HT-29 (cell line): ENCODE data around the gene DRC7. TPM values are rescaled to one million over a fixed set of nuclear protein-coding genes. Genes with fewer than 3 reads are reported as not detected.

Experiments used
- DNase-seq: peaks from one replicate; pipeline ENCODE4 v3.0.0-alpha.2; 2015; ENCODE audit warnings: low spot score
- total RNA-seq: library from RNA; depleted of rRNA; stranded (reverse); fragments of >200 nt; shearing (Covaris generic); gene quantifications from 2 replicates; pipeline ENCODE4 v1.2.3, GENCODE V29; 2014

The DRC7 gene
- total RNA-seq, 1 experiment from 2014 or later, result not detected

GRCh38 chr16:57675741-57676551 is 18.7 kb upstream of the DRC7 start:
- no peak for DNase-seq

DNA sequence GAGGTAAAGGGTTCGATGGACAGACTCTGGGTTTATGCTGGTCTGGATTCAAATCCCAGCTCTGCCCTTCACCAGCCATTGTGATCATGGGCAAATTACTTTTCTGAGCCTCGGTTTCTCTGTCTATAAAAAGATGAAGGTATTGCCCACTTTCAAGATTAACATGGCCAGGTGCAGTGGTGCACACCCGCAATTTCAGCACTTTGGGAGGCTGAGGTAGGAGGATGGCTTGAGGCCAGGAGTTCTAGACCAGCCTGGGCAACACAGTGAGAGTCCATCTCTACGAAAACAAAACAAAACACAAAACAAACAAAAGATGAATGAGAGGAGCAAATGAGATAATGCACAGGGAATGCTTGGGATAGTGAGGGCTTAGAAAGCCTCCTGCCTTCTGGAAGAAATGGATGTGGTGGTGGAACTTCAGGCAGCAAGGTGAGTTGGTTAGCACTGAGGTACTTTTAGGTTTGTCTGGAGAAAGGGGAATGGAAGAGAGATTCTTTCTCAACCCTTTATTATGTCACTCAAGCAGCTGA is 18.0 kb upstream of the DRC7 start:
- DNase-seq, result no peak

DNA sequence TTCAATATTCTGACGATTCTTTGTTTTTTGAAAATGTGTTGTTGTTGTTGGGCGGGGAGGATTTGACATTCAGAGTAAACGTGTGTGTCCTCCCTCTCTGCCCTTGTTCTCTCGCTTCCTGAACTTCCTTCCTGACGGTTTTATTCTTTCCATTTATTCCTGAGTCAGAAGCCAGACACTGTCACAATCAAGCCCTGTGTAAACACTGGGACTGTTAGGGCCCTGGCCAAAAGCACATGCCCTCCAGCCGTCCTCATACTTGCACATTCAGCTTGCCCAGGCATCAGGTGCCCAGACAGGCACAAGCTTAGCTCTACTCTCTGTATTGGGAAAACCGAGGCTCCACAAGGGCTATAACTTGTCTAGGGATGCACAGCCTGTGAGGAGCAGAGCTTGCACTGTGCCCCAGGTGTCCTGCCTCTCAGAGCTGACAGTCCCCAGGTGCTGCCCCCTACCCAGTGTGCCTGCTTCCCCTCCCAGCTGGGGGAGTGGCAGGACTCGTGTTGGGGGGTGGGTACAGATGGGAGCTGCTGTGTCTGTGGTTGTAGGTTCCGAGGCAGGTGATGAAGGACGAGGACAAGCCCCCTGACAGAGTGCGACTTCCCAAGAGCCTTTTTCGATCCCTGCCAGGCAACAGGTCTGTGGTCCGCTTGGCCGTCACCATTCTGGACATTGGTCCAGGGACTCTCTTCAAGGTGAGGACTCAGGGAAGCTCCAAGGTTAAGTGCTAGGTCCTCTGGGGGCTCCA is 16.8 kb upstream of the DRC7 start:
- no peak for DNase-seq

GRCh38 chr16:57679016-57679415 is 15.6 kb upstream of the DRC7 start:
- no peak for DNase-seq

DNA sequence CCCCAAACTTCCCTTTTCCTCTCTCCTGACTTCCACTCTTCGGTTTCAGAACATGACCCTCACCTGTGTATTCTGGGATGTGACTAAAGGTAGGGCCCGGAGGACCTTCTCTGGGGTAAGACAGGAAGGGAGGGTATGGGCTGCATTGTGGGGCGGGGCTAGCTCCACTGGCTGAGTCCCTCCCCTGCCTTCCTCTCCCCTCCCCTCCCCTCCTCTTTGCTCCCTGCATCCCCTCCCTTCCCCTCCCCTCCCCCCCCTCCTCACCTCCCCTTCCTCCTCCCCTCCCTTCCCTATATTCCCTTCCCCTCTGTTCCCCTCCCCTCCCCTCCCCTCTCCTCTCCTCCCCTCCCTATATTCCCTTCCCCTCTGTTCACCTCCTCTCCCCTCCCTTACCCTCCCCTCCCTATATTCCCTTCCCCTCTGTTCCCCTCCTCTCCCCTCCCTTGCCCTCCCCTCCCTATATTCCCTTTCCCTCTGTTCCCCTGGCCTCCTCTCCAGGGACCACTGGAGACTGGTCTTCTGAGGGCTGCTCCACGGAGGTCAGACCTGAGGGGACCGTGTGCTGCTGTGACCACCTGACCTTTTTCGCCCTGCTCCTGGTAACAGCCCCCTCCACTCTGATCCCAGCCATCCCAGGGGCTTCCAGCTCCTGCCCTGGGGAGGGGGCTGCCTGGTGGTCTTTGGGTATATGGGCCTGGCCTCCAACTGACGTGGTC is 14.7 kb upstream of the DRC7 start:
- DNase-seq, result no peak

GRCh38 chr16:57680842-57681375 is 13.7 kb upstream of the DRC7 start:
- no peak for DNase-seq

- no peak for DNase-seq
These were observed 12.5 kb upstream of the DRC7 start for GRCh38 chr16:57681950-57682728.

DNA sequence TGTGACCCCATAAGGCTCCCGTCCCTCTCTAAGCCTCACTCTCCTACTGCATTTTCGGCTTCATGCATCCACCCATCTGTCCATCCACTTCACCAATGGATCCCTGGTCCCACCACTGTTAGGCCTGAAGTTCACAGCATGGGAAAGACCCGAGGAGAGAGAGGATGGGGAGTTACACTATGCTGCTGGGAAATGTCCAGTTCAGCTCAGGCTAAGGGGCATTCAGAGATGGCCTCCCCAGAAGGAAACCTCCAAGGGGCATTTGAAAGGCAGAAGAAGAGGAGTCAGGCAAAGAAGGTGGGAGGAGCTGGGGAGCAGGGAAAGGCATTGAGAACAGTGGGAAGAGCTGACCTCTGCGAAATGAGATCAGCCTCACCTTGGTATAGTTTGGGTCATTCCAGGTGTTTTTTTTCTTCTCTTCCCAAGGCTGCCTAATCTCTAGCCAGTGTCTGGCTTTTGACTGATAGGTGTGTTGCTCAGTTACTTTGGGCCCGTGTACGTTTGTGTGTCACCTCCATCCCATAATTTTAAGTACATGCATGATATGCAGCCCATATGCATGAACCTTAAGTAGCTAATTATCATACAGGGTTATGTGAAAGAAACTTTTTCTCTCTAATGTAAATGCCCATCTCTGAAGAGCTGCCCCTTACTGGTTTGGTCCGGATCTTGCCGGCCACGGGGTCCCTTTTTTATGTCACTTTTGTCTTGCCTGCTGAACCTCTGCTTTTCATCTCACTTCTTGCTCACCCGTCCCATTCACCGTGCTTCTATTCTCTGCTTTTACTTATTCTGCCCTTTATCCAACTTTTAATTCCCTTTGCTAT is 11.6 kb upstream of the DRC7 start:
- DNase-seq, result no peak

DNA sequence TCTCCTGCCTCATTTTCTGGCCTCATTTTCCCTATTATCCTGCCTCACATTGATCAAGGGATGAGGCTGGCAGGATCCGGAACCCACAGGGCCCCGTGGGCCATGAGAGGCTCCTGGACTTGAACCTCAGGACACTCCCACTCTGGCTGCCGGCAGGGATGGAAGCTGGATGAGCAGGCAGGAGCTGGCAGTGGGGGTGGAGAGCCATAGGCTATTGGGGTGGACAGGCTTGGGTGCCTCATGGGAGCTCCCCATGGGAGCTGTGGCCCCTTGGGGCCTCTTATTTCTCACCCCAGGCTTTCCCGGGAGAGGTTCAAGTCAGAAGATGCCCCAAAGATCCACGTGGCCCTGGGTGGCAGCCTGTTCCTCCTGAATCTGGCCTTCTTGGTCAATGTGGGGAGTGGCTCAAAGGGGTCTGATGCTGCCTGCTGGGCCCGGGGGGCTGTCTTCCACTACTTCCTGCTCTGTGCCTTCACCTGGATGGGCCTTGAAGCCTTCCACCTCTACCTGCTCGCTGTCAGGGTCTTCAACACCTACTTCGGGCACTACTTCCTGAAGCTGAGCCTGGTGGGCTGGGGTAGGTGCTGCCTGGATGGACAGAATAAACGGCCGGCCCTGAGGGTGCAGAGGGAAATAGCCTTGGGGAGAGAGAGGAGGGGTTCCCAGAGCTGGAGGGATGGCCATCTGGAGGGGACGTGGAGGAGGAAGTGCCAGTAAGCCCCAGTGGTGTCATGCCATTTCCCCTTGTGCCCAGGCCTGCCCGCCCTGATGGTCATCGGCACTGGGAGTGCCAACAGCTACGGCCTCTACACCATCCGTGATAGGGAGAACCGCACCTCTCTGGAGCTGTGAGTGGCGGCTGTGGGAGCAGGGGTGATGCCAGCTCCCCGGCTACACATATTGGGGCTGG is 10.7 kb upstream of the DRC7 start:
- no peak for DNase-seq

DNA sequence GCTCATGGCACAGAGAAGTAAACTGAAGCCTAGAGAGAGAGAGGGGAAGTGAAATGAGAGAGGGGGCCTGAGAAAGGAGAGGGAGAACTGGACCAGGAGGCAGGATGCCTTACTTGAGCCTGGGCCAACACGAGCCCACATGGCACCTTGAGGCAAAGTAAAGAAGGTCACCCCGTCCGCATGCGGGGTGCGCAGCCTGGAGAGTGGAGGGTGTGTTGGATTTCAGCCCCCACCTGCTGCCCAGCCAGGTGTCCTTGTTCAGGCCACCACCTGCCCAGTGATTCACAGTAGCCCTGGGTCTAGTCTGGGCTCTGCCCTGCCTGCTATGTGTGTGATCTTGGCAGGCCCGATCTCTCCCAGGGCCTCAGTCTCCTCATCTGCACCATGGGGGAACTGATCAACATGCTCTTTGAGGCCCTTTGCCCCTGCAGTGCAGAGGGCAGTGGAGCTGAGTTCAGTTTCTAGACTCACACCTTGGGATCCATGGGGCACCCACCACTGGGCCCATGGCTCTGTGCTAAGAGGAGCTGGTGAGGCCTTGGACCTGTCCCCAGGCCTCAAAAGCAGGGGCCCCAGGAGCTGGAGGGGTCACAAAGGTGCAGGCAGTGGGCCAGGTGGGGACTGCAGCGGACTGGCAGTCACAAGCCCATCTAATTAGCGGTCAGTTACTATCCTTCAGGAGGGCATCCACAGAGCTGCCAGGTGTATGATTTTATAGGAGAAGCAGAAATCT is 9.8 kb upstream of the DRC7 start:
- DNase-seq, result no peak

GRCh38 chr16:57685633-57686032 is 9.0 kb upstream of the DRC7 start:
- DNase-seq, result no peak

GRCh38 chr16:57686577-57686976 is 8.0 kb upstream of the DRC7 start:
- DNase-seq, result no peak

- DNase-seq, result no peak
These were observed 7.2 kb upstream of the DRC7 start for GRCh38 chr16:57687363-57687929.

DNA sequence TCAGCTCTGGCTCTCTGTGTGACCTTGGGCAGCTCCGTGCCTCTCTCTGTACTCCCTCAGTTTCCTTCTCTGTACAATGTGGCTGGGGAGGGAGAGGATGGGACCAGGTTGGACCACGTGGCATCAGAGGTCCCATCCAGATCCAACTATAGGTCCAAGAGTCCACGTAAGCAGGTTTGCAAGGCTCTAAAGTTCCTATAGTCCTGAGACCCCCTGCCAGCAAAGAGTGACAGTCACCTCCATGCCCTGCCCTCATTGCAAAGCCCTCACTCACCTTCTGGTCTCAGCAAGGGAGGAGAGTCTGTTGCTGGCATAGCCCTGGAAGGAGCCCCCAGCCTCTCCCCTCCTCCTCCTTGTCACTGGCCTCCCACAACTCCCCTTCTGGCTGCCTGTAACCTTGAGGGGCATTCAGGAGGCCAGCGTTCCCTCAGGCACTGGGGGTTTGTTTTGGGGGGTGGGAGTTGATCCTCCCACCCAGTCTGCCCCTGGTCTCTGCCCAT is 6.1 kb upstream of the DRC7 start:
- no peak for DNase-seq

DNA sequence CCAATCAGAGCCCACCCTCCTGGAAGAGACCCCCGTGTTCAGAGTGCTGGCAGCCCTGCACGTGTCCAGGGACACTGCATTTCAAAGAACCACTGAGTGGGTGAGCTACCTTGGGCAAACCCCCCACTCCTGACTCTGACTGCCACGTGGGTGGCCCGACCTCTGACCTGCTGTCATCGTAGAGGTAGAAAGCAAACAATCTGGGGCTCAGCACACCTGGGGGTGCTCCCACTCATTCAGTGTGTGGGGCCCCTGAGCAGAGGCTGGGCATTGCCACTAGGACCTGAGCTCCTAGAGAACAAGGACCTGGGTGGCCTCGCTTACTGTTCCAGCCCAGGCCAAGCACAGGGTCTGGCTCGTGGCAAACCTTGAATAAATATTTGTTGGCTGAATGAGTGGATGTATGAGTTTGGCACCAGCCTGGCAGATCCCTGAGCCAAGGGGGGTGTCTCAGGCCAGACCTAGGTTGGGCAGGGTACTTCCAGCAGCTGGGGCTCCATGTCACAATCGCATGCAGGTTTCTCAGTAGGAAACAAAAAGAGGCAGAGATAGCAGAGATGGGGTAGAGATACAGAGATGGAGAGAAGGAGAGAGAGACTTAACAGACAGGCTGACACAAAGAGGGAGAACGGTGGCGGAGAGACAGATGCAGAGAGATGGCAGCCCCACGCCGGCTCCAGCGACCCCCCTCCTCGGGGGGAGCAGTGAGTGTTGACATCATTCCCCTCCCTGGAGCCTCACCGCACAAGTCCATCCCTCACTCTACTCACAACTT is 5.4 kb upstream of the DRC7 start:
- no peak for DNase-seq

- no peak for DNase-seq
These were observed 4.6 kb upstream of the DRC7 start for GRCh38 chr16:57689762-57690558.
